Mononuclear cell (primary cell): ENCODE measurements around the gene CROT. TPM values are rescaled to one million over a fixed set of nuclear protein-coding genes. Genes with fewer than 3 reads are reported as not detected.
"Not testable (repeated sequence)": the region's sequence is repeated elsewhere in the genome, so short reads cannot be mapped to it uniquely, and the experiment has no call there.

ENCODE experiments used
- H3K27me3 ChIP-seq: 2 replicates; pipeline ENCODE4 v1.6.0; 2011; ENCODE audit warnings: low read length, control low read depth; ENCODE audit not compliant: insufficient read depth
- H3K4me1 ChIP-seq: 2 replicates; pipeline ENCODE4 v1.5.1; 2011; ENCODE audit warnings: mild to moderate bottlenecking, low read length, control low read depth; ENCODE audit not compliant: insufficient read depth
- H3K4me3 ChIP-seq: 2 replicates; pipeline ENCODE4 v1.5.1; 2011; ENCODE audit warnings: mild to moderate bottlenecking, low read length, moderate library complexity
- H3K9me3 ChIP-seq: 2 replicates; pipeline ENCODE4 v1.5.1; 2011; ENCODE audit warnings: low read depth, mild to moderate bottlenecking, control low read depth, low read length
- total RNA-seq: library from RNA; depleted of rRNA; stranded (reverse); fragments of >200 nt; gene quantifications from one replicate; pipeline ENCODE4 v1.2.3, GENCODE V29; 2012

Gene CROT, protein sequence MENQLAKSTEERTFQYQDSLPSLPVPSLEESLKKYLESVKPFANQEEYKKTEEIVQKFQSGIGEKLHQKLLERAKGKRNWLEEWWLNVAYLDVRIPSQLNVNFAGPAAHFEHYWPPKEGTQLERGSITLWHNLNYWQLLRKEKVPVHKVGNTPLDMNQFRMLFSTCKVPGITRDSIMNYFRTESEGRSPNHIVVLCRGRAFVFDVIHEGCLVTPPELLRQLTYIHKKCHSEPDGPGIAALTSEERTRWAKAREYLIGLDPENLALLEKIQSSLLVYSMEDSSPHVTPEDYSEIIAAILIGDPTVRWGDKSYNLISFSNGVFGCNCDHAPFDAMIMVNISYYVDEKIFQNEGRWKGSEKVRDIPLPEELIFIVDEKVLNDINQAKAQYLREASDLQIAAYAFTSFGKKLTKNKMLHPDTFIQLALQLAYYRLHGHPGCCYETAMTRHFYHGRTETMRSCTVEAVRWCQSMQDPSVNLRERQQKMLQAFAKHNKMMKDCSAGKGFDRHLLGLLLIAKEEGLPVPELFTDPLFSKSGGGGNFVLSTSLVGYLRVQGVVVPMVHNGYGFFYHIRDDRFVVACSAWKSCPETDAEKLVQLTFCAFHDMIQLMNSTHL
- total RNA-seq: 6.9 TPM

DNA sequence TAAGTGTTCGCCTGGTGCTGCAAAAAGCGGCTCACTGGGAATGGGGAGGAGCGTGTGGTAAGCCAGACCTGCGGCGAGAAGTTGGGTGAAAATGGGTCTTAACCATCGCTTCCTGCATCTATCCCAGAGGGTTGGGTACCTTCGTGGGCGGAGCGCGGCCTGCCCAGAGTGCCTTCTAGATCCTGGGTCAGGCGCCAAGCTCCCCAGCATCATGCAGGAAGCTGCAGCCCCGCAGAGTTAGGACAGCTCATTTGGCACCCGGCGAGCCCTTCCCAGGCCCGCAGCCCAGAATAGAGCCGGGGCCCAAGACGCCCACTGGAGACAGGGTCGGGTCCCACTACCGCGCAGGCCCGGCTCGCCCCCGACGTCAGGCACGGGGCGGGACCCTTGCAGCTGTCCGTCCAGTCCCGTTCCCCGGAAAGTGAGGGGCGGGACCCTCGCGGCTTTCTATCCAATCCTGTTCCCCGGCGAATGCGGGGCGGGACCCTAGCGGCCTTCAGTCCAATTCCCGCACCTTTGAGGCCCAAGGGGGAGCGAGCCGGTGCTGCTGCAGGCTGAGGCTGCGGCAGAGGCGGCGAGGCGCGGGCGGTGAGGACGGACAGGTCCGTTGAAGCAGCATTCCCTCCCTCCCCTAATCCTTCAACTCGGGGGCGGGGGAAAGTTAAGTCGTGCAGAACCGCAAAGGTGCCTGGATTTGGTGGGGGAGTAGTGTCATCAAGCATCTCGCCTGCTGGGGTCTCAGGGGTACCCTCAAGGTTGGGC is at the start of gene CROT:
Gene CROT (plus strand): TSS at position 499 of the 762 bp plus-strand sequence. CDS start 3,405 bp downstream, outside the sequence.
- no peaks in the 10 kb centered on the region for H3K9me3 ChIP-seq
- peak within 1 kb of the TSS; percentile 72 for H3K4me3 ChIP-seq
- no peaks in the 10 kb centered on the region for H3K27me3 ChIP-seq
- H3K4me1 ChIP-seq: peaks cover 12% of the 10 kb centered on the region

DNA sequence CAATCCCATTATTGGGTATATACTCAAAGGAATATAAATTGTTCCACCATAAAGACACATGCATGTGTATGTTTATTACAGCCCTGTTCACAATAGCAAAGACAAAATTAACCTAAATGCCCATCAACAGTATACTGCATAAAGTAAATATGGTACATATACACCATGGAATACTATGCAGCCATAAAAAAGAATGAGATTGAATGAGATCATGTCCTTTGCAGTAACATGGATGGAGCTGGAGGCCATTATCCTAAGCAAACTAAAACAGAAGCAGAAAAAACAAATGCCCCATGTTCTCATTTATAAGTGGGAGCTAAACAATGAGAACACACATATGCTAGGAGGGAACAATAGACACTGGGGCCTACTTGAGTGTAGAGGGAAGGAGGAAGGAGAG is 44.7 kb upstream of the CROT start:
- no peaks in the 10 kb centered on the region for H3K9me3 ChIP-seq
- no peak overlapping the region for H3K4me3 ChIP-seq
- no peaks in the 10 kb centered on the region for H3K4me1 ChIP-seq
- H3K27me3 ChIP-seq: no peaks in the 10 kb centered on the region

DNA sequence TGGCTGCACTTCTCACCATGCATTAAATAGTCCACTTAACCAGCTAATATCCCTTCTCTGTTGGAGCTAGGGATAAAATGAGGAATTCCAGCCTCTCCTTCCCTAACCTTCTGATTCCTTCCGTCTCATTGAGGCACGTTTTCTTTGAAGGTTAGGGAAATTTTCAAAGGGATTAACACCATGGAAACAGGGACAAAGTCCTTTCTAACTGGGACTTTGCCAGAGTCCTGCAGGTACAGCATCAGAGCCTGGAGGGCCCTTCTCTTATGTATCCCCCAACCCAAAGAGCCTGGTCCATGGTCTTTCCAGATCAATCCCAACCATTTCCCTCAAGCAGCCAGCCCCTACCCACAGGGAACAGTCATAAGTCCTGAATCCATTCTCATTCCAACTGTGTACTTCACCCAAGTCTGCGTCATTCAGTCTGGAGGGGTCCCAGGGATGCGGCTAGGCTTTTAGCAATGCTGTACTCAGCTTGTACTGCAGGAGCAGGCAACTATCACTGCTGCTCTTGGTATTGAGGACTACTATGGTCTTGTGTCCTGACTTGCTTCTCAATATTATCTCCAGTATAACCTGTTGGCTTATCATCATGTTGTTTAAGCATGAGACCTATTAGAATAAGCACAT is 34.6 kb upstream of the CROT start:
- H3K9me3 ChIP-seq: no peaks in the 10 kb centered on the region
- no peaks in the 10 kb centered on the region for H3K27me3 ChIP-seq
- H3K4me1 ChIP-seq: no peaks in the 10 kb centered on the region
- no peak overlapping the region for H3K4me3 ChIP-seq

DNA sequence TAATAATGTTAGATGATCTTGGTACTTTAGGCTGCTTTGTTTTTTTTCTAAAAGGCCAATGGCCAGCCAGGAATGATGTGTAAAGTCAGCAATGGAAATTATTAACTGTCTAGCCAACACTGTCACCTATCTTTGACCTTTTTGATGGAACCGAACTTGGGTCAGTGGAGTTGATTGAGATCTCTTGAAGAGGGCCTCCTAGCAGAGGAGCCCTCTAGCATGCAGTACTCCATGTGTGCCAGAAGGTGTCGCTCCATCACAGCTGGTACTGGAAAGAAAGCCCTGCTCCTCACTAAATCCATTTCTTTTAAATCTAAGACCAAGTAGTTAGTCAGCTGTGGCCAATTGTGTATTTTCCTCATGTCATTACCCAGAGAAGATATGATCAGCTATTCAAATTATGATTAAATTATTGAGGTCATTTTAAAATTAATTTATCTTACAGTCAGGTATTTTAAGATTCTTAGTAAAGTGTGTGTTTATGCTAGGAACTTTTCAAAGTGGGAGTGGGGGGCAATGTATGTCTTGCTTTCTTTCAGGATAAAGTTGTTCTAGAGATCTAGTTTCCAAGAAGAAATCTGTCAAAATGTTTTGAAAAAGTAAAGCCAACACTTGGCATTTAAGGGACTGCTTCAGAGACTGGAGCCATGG is 33.1 kb upstream of the CROT start:
- Histone ChIP-seq H3K4me3 (no peak overlapping the region), H3K4me1 (no peaks in the 10 kb centered on the region), H3K9me3 (no peaks in the 10 kb centered on the region), H3K27me3 (no peaks in the 10 kb centered on the region)

DNA sequence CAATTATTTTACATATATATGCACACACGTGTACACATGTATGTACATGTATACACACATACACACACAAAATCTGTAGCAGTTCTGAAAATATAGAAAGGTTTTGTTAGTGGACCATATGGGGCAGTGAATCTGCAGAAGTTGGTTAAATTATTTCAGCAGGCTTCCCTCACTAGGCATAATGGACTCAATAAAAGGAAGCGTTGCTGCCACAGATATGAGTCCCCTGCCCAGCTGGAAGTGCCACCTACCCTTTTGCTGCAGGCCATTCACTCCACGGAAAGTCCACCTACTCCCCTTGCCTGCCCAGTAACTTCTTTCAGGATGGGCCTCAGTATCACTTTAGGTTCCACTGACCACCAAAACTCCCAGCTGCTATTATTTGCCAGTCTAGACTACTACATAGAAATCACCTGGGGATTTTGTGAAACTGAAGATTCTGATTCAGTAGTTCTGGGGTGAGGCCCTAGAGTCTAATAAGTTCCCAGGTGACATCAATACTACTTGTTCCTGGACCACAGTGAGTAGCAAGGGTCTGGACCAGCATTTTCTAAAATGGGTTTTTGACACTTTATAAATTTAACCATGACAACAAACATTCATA is 29.3 kb upstream of the CROT start:
- Histone ChIP-seq H3K4me1 (no peaks in the 10 kb centered on the region), H3K27me3 (no peaks in the 10 kb centered on the region), H3K4me3 (no peak overlapping the region), H3K9me3 (no peaks in the 10 kb centered on the region)

DNA sequence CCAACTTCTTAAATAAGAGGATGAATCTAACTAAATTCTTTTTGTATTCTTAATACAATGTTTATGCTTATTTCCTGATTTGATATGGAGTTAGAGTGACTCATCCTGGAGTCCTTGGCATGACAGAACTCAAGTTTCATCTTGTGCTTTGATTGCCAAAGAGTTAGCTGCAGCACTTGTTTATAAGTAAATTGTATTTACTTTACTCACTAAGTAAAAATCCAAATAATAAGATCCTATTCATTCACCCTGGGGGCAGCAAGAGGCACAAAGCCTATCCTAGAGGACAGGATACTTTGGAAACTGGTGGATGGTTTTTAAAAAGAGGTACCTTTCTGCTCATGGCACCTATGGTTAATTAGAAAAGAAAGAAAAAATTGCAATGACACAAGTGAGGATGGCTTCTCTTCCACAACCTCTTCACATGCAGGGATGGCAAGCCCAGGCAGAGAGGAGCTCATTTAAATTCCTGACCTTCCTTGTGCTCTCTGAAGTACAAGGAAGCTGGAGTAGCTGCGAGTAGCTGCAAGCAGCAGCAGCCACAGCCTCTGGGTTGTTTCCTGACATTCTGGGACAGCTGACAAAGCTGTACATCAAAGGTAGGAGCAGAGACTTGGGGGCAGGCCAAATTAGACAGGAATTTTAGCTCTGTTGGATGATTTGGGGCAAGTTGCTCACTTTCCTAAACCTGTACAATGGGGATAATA is 28.5 kb upstream of the CROT start:
- no peak overlapping the region for H3K4me3 ChIP-seq
- H3K9me3 ChIP-seq: no peaks in the 10 kb centered on the region
- H3K27me3 ChIP-seq: no peaks in the 10 kb centered on the region
- no peaks in the 10 kb centered on the region for H3K4me1 ChIP-seq

DNA sequence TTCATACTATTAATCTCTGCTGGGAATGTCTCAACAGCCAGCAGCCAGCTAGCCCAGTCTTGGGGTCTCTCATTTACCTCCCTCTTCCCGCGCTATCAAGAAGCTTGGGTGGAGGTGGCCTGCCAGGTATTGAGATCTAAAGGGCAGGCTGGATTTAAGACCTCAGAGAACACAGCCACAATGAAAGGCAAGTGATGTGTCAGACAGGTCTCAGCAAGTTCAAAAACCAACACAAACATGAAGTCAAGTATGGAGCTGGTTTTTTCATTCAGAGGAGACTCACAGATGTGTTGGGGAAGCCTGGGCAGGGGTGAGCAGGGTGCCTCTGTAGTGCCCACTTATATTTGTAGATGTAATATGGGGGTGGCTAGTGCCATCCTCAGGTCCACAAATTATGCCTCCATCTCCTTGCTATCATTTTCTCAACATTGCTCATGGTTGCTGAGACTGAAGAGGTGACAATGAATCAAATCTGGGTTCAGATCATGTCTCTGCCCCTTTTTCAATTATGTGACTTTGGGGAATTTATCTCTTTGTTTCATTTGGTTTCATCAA is 27.7 kb upstream of the CROT start:
- no peaks in the 10 kb centered on the region for H3K9me3 ChIP-seq

DNA sequence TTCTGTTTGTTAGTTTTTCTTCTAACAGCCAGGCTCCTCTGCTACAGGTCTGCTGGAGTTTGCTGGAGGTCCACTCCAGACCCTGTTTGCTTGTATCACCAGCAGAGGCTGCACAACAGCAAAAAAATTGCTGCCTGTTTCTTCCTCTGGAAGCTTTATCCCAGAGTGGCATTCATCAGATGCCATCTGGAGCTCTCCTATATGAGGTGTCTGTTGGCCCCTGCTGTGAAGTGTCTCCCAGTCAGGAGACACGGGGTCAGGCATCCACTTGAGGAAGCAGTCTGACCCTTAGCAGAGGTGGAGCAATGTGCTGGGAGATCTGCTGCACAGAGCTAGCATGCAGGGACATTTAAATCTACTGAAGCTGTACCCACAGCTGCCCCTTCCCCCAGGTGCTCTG is 26.7 kb upstream of the CROT start:
- H3K4me1 ChIP-seq: no peaks in the 10 kb centered on the region
- H3K9me3 ChIP-seq: no peaks in the 10 kb centered on the region
- H3K4me3 ChIP-seq: no peak overlapping the region
- H3K27me3 ChIP-seq: no peaks in the 10 kb centered on the region

More for the DNA sequence above, 27.7 kb upstream of the CROT start:
- Histone ChIP-seq H3K27me3 (no peaks in the 10 kb centered on the region), H3K4me1 (no peaks in the 10 kb centered on the region), H3K4me3 (no peak overlapping the region)

DNA sequence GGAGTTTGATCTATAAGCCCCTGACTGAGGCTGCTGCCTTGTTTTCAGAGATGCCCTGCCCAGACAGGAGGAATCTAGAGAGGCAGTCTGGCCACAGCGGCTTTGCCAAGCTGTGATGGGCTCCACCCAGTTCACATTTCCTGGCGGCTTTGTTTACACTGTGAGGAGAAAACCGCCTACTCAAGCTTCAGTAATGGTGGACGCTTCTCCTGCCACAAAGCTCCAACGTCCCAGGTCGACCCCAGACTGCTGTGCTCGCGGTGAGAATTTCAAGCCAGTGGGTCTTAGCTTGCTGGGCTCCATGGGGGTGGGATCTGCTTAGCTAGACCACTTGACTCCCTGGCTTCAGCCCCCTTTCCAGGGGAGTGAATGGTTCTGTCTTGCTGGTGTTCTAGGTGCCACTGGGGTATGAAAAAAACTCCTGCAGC is 26.3 kb upstream of the CROT start:
- not testable (repeated sequence) for H3K9me3 ChIP-seq, H3K27me3 ChIP-seq, H3K4me1 ChIP-seq, H3K4me3 ChIP-seq

DNA sequence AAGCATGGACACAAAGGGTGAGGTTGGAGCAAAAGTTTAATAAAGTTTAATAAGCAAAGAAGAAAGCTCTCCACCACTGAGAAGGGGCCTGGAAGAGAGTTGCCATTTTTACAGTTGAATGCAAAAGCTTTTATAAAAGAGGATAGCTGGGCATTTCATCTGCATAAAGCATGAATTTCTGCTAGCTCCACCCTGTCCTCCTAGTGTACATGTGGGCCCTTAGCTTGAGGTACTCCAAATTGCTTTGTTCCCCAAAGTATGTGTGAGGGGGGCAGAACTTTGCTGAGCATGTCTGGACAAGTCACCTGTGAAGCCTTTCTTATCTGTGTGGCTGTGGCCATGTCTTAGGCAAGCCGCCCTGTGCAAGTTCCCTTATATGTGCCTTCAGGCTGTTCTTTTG is 22.6 kb upstream of the CROT start:
- Histone ChIP-seq H3K4me3 (no peak overlapping the region), H3K9me3 (peaks cover 11% of the 10 kb centered on the region), H3K27me3 (no peaks in the 10 kb centered on the region), H3K4me1 (no peaks in the 10 kb centered on the region)

DNA sequence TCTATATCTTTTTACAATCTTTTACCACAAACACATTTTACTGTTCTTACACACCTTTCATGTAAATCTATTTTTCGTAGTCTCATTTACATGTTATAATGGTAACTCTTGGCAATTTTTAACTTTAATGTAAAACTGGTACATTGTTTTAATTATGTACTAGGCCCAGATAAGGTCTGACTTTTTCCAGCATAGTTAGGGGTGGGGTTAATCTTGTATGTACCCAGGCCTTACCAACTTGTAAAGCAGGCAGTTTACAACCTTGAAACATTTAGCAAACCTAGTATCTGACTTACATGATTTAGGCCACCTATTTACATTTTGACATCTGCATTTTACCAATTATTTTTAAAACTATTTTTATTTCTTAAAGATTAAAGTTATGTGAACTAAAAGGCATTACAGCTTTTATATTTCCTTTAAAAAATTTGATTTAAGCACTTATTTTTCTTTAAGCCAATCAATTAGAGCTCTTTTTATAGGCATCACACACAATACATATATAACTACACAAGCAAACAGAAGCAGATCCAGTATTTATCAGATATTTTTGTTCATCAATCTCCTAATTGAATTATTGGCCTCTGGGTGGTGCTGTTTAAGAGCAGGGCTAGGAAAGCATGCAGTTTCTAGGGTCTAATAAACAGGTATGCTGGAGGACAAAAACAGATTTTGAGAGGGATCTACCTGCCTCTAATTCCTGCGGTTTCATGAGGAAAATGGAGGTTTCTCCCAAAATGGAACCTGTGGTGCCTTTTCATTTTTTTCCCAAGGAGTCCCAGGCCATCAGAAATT is 19.7 kb upstream of the CROT start:
- no peaks in the 10 kb centered on the region for H3K27me3 ChIP-seq

DNA sequence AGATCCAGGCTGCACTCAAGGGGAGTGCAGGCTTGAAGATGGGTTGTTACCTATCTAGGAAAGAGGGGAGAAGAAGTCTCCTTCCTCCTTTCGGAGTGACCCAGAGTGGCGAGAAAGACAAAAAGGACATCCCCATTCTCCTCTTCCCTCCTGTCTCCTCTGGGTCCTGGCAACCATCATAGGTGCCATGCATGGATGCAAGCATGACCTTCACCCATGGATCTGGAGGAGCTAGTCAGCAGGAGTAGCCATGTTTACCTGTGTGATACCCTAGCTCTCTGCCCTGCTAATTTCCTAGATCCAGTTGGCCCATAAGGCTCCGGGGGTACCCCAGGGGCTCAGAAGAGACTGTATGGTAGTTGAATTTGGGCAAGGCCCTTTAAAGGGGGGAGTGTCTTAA is 17.2 kb upstream of the CROT start:
- Histone ChIP-seq H3K27me3 (no peaks in the 10 kb centered on the region), H3K4me1 (no peaks in the 10 kb centered on the region), H3K9me3 (peaks cover 25% of the 10 kb centered on the region), H3K4me3 (no peak overlapping the region)

More for the DNA sequence above, 19.7 kb upstream of the CROT start:
- no peak overlapping the region for H3K4me3 ChIP-seq
- no peaks in the 10 kb centered on the region for H3K4me1 ChIP-seq
- H3K9me3 ChIP-seq: peaks cover 25% of the 10 kb centered on the region

DNA sequence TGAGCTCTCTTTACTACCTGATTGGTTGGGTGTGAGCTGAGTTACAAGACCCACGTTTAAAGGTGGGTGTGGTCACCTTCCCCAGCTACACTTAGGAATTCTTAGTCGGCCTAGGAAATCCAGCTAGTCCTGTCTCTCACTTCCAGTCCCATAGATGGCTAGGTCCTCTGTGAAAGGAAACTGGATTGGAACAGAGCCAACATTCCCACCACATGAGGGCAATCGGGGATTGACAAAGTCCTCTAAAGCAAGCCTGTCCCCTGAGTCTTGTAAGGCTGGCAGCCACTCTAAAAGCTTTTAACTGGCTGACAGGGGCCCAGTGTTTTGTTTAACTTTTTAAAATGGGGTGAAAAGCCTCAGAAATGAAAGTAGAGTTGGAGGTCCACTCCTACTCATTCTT is 15.1 kb upstream of the CROT start:
- H3K4me3 ChIP-seq: no peak overlapping the region
- peaks cover 25% of the 10 kb centered on the region for H3K9me3 ChIP-seq
- H3K27me3 ChIP-seq: no peaks in the 10 kb centered on the region
- H3K4me1 ChIP-seq: no peaks in the 10 kb centered on the region
